Measurements from ENCODE around the gene FRS2.

FRS2 gene

DNA sequence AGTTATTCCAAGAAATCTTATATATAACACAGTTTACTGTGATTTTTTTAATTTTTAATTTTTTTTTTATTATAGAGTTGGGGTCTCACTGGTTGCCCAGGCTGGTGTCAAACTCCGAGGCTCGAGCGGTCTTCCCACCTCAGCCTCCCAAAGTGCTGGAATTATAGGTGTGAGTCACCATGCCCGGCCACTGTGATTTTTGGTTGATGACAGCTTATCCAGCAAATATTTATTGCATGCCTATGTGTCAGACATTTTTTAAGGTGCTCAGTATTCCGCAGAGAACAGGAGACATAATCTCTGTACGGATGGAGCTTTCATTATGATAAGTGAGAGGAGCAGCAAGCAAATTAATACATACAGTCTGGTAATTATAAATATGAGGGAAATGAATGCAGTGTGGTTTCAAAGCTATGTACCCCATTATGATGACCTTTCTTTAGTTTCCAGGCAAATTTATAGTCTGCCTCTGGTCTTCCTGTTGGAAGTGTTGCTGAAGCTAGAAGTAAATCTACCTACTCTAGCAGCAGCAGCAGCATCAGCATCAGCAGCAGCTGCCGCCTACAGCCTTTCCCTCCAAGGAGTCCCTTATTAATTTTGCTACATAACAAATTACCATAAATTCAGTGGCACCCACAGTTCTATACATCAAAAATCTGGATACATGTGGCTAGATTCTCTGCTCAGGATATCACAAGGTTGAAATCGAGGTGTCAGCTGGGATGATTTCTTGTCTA lies 32.3 kb downstream of the FRS2 start:
- DNase-seq, result no peak

DNA sequence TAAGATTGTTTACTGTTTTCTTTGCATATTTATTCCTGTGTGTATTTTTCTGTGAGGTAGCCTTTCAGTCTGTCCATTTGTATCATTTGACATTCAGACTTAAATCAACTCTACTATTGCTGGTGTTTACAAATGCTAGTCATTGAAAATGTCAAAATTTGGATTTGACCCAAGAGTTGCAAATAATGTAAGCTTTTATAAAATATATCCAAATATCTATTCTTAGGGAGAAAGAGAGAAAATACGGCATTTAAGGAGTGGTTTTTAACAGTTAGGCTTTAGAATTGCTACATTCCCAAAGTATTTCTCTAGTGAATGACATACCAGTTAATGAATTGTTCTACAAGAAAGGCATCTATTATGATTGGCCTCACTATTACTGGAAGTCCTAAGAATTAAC lies 37.9 kb downstream of the FRS2 start:
- DNase-seq, result no peak

DNA sequence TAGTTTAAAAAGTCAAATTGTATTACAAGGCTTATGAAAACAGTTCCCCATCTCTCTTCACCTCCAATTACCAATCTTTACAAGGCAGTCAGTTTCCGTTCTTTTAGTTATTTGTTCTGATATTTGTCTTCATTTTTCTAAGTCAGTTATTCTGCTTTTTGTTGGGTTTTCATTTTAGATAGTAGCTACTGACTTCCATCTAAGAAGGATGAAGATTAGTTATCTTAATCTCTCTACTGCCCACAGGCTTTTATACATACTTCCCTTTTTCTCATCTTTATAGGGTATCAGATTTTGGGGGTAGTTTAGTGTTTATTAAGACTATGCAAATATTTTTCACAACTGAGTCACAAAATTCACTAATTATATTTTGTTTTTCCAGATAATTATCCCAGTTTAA lies 38.4 kb downstream of the FRS2 start:
- DNase-seq, result no peak

DNA sequence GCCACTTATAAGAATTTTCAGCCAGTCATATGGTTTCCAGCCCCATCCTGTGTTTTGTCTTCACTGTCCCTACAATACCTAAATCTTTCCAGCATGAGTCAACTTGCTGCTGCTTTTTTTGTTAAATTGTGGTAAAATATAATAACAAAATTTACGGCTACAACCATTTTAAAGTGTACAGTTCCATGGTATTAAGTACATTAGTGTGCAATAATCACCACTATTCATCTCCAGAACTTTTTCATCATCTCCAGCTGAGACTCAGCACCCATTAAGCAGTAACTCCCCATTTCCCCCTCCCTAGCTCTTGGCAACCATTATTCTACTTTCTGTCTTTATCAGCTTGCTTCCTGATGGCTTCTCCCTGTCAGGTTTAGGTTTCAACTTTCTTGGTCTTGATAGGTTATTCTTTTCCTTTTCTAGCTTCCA lies 39.1 kb downstream of the FRS2 start:
- DNase-seq, result no peak

DNA sequence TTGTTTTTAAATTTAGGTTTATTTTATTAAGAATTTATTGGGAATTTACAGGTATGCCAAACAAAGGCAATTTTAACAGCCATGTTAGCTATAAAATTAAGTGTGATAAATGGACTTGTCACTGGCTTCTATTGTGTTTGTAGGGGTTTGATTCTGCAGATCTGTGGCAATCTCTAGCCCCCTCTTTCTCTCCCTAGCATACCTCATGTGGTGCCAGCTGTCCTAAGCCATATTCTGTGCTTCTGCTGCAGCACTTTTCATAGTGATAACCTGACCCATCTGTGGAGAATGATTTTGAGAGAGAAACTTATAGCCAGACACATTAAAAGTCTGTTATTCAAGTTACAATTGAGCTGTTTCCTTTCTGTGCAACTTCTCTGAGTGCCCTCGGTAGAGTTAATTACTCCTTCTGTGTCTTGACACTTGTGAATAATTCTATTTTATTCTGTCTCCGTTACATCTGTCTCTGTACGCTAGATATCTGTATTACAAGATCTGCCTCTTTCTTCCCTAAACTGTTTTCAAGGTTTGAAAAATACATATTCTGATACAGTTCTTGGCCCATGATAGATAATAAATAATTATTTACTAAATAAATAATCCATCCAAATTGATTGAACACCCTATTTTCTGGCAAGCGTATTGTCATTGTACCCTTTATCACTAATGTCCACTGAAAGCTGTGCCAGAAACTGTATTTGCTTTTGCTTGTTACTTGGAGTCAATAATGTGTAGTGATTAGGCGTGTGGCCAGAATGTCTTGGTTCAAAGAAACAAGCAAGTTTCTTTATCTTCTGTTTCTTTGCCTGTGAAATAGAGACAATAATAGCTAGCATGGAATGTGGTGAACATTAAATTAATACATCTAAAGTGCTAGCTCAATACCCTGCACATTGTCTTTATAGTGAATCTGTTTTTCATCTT lies 40.0 kb downstream of the FRS2 start:
- DNase-seq, result no peak

DNA sequence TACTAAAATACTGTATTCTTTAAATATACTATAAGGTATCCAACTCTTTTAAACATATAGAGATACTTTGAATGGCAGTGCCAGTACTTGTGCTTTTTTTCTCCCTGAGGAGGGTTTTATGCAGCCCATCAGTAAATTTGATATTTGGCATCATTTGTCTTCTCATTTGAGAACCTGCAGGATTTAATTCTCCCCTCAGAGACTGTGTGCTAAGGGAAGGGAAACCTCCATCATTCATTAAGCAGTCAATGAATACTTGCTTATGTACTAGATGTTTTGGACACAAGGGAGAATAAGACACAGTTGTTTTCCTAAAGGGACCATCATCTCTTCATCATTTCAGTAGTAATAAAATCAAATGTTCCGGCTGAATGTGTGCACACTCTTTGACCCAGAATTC lies 40.8 kb downstream of the FRS2 start:
- DNase-seq, result no peak

DNA sequence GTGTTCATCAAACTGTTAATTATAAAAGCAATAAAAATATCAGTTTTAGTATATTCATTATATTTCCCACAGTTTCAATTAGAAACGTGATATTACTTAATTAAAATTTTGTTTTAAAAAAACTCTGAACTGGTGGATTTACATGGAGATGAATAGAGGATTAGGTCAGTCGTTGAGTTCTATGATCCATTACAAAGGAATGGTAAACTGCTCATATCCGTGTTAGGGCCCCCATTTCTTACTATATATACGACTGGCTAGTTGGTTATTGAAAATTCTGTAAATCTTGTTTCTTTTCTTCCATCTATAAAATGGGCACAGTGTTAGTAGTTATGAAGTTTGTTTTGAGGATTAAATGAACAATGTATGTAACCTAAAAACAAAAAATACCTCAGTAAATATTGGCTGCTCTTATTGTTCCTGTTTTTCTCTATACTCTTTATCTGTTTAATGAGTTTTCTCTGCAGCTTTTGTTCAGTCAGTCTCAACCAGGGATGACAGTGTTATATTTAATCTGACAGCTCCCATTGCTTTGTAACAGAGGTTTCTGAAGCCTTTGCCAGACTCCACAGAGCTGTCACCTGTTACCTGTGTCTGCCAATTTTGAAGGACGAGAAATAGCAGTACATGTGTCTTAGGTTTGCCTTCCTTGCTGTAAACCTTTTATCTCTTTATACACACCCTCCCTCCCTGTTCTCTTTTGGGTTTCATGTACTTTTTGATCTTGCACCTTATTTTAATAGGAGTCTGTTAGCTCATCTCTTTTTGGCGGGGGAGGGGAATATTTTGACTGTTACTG lies 41.5 kb downstream of the FRS2 start:
- DNase-seq, result no peak

DNA sequence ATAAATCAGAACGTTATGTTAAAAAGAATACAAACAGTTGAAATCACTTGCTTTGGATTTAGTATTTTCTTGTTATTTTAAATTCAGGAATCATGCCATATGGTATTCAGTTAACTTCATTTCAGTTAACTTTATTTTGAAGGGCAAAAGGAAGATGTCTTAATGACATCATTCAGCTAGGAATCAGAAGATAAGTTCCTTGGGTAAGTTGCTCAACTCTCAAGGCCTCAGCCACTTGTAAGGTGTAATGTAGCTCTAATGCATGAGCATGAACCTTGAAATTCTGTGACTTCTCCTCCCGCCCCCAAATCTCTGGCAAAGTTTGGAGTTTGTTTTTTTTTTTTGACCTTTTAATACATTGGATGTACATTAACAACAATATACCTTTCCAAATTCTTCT lies 42.6 kb downstream of the FRS2 start:
- no peak for DNase-seq

DNA sequence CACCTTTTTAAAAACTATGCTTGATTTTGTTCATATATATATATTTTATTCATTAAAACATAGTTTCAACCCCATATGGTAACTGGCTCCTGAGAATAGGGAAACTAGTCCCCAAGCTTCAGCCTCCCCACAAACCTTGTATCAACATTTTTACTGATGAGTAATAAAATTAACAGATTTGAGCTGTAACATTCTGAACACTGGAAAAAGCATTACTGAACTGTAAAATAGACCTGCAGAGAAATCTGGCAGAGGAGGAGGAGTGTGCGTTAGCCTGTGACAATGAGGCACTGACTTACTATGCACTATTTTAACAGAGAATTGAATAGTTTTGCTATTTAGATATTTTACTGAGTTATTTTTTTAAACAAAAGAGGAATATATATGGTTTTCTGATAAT lies 43.1 kb downstream of the FRS2 start:
- no peak for DNase-seq

DNA sequence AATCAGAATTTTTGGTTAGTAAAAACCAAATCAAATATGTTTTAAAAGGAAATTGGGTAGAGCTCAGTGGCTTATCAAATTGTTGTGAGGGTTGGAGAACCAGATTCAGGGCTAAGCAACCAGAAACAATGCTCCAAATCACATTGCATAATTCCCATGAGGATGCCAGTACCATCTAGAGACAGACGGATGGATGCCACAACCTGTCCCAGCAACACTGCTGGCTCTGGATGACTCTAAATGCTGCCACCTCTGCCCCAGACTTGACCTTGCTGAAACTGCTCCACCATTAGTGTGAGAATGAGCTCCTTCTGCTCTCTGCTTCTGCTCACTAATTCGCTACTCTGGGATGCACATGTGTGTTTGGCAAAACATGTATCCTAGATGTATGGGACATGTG lies 43.9 kb downstream of the FRS2 start:
- no peak for DNase-seq

DNA sequence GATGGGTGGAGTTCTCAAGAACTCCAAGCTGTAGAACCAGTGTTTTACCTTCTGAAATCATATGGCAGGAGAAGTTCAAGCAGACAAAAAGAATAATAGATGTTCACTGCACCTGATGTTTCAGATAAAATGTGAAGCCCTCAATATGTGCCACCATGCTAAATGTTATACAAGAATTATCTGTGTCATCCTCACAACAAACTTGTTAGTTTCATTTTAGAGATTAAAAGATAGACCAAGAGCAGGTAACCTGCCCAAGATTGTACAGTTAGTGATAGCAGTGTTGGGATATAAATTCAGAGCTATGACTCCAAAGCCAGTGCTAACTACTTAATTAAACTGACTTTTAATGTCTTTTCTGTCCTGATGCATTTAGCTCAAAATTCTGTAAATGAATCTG lies 44.7 kb downstream of the FRS2 start:
- DNase-seq, result no peak

DNA sequence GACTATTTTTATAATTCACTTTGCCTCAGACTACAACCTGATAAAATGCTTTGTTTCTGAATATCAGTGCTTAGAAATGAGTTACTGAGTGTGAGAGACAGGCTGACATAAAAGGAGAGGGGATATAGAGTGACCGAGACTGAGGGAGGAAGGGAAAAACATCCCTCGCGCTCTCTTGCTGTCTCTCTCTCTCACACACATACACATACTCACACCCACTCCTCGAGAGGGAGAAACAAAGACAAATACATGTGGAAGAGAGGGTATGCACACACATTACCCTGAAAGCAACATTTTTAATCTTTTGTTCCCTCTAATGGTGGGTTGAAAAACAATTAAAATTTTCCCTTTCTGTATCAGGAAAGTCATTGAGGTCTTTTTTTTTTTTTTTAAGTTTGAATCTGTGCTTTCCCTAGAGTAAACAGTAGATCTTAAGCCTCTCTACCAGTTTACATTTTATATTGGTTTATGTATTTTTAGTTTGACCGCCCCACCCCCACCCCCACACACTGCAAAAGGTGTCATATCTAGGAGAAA lies 45.3 kb downstream of the FRS2 start:
- no peak for DNase-seq

DNA sequence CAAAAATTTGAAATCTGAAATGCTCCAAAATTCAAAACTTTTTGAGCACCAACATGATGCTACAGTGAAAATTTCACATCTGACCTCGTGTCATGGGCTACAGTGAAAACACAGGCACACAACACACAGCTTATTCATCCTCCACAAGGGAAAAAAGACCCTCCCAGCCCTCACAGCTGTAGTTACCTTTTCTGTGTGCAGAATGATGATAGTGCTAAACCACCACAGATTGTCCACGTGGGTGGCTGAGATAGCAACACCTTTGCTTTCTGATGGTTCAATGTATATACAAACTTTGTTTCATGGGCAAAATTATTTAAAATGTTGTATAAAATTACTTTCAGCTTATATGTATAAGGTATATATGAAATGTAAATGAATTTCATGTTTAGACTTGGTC lies 46.8 kb downstream of the FRS2 start:
- DNase-seq, result no peak

DNA sequence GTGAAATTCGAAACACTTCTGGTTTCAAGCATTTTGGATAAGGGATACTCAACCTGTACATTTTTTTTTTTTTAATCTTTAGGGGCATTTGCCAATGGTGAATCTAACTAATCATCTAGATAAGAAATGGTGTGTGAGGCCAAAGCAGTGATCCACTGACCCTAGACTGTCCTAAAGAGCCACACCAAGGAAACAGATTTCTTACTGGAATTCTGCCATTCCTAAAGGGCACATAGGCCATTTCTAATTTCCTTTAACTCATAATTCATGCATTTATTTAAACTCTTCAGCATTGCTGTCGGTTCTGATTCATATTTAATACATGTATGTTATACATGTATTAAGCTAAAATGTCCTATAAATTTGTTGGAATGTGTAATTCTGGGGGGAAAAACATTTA lies 47.2 kb downstream of the FRS2 start:
- DNase-seq, result no peak

DNA sequence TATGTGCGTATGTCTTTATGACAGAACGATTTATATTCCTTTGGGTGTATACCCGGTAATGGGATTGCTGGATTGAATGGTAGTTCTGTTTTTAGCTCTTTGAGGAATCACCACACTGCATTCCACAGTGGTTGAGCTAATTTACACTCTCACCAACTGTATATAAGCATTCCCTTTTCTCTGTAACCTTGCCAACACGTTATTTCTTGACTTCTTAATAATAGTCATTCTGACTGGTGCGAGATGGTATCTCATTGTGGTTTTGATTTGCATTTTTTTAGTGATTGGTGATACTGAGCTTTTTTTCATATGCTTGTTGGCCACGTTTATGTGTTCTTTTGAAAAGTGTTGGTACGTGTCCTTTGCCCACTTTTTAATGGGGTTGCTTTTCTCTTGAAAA lies 49.7 kb downstream of the FRS2 start:
- DNase-seq, result no peak

DNA sequence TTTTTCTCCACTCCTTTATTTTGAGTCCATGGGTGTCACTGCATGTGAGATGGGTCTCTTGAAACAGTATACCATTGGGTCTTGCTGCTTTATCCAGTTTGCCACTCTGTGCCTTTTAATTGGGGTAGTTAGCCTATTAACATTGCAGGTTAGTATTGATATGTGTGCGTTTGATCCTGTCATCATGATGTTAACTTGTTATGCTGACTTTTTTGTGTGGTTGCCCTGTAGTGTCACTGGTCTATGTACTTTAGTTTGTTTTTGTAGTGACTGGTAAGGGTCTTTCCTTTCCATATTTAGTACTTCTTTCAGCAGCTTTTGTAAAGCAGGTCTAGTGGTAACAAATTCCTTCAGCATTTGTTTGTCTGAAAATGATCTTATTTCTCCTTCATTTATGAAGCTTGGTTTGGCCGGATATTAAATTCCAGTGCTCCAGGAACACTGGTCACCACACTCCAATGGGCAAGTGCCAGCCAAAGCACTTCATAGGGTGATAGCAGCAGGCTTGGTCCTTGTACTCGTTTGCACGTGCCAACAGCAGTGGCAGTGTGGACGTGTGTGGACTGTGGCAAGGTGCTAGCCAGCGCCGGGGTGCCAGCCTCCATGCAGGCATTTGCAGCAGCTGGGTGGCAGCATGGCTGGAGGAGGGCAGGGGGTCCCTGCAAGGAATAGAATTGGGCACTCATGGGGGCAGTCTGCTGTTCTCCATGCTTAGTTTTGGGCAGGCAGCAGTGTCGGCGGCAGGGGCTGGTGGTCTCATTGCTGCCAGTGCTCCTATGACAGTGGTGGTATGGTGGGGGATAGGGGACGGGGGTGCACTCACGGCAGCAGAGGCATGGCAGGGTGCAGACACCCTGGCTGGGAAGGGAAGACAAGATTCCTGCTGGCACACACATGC lies 53.5 kb downstream of the FRS2 start:
- DNase-seq, result no peak

DNA sequence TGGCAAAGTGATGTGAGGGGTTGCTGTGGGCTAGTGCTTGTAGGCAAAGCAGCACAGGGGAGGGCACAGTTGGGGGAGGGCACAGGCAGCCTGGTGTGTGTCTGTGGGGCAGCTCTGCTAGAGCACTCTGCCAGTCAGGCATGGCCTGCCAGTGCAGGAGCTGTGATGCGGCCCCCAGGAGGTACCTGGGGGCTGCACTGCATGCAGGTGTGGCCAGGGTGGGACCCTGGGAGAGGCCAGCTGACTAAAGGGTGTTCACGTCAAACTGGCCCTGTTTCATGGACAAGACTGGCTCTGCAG lies 54.1 kb downstream of the FRS2 start:
- DNase-seq, result no peak

DNA sequence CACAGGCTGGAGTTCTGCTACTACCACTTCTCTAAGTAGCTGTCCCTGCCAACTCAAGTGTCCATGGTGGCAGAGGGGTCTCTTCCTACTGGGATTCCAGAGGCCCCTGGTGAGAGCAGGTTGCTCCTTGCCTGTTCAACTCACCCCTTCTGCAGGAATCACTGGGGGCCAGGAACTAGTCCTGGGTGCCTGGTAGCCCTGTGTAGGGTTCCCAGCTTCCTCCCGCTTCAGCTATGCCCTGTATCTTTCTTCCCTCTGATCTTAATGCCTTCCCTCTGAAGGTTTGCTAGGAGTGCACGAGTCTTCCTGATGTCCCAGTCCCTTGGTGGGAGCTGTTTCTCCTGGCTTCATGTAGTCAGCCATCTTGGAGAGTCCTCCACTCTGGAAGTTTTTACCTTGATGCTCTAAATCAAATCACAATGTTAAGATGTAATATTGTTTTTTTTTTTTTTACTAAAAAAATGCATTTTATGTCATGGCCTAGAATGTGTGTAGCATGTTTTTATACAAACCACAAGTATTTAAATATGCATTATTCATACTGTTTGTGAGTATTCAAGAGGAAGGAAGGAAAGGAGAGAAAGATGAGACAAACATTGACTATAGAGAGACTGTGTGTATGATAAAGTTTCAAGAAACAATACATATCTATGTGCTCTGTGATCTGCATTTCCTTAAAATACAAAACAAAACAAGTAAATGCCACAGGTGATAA lies 54.7 kb downstream of the FRS2 start:
- DNase-seq, result no peak

DNA sequence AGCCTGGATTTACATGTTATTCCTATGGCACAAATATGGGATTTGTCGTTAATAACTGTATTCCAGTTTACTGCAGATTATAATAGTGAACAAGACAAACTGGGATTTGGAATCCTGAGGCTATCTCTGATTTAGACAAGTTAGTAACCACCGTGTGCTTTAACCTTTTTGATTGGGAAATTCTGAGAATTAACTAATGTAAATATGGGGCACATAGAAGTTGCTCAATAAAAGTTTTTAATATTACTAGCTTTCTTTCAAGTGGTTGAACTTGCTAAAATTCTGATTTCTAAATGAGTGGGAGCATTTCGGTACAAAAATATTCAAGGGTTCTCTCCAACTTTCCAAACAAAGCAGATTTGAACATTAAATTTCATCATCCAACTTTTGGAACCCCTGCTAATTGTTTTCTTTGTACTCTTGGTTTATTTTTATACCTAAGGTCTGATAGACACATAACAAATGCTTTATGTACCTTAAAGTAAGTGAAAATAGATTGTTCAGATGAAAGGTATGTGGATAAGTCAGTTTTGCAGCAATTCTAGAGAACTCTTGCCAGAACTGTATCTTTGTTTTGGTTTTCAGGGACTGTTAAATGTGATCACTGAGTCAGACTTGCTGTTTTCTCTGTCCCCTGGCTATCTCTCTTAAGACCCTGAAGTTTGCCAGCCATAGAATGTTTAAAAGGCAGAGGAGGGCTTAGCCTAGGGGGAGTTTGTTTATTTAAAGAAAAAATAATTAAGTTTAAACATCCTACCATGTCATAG lies 57.5 kb downstream of the FRS2 start:
- DNase-seq, result no peak

DNA sequence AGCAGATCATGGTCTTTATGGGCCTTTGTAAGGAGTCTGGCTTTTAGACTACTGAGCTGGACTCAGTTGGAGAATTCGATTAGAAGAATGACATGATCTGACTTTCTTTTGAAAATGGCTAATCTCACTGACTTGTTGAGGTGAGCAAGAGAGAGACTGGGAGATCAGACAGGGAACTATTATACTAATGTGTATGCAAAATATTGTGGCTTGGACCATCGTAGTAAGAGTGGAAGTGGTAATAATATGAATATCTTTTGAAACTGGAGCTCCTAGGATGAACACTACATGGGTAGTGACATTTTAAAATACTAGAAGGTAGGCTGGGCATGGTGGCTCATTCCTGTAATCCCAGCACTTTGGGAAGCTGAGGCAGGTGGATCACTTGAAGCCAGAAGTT lies 58.8 kb downstream of the FRS2 start:
- DNase-seq, result no peak

DNA sequence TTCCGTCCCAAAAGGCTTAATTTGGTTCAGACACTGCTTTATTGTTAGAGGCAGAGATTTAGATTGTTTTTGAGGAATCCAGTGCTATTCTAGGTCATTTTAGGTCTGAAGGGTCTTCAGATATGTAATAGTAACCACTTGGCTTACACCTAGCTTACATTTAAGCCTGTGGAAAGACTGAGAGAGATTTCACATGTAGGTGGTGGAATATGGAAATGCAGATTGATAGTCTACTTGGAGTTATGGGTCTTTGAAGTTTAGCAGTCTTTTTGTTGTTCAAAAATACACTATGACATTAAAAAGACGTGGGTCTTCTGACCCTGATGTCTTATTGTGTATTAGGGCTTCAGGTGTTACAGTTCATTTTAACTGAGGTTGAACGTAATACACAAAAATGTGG lies 63.7 kb downstream of the FRS2 start:
- no peak for DNase-seq

Measured in CD4-positive, alpha-beta T cell treated with Interleukin-6 for 4 hours (primary cell).